ENCODE measurements around the gene CNKSR2. TPM values are rescaled to one million over a fixed set of nuclear protein-coding genes. Genes with fewer than 3 reads are reported as not detected.

Gene CNKSR2
- total and polyA plus RNA-seq, 4 donors, result 0.74 to 41.4 (median 2.1) TPM

DNA sequence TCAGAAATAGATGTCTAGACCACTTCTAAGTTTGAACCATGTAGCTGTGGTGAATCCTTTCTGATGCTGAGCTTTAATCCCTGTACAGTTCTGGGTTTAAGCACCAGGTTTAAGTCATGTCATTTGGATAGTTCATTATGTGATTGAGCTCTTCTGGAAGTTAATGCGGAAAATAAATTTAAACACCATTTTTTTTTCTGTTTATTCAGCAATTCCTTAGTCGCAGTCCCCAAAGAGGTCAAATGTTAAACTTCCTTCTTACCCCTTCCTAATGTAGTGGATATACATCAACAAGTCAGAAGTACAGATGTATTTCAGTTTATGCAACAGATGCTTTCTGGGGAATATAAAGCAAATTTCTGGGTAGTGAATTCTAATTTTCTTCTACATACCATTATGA lies 52.9 kb downstream of the CNKSR2 start:
- 60 to 79% methylated on average over 2 of the region's 2 CpGs for WGBS, 2 donors
- Histone ChIP-seq H3K9me3 (ENCODE audit: control insufficient read depth in 4 of 4, insufficient read depth in 3 of 4, low read length in 3 of 4) (no peaks in the 10 kb centered on the region), H3K9ac (ENCODE audit: insufficient read depth in 1 of 2, low read length in 2 of 2) (no peak overlapping the region), H3K36me3 (ENCODE audit: control insufficient read depth in 4 of 4, insufficient read depth in 4 of 4, low read length in 4 of 4) (no peaks in the 10 kb centered on the region), H3K4me3 (no peak overlapping the region), H3K27me3 (ENCODE audit: control insufficient read depth in 3 of 3, insufficient read depth in 3 of 3, low read length in 2 of 3) (peaks cover 0 to 11% (median 0%) of the 10 kb centered on the region in 3 donors), H3K27ac (ENCODE audit: low read depth in 1 of 2, low read length in 1 of 2) (no peak overlapping the region), H3K4me1 (ENCODE audit: control insufficient read depth in 5 of 5, insufficient read depth in 5 of 5, low read length in 5 of 5) (peaks cover 0 to 3% (median 0%) of the 10 kb centered on the region in 5 donors)
- DNase-seq (no peak), ATAC-seq (ENCODE audit: insufficient read depth, low FRiP score) (no peak)
- no peak for TF ChIP-seq CTCF (IDR thresholded peaks at IDR 0.05; ENCODE audit: control extremely low read depth, extremely low read depth)

GRCh38 chrX:21437036-21437435 lies 62.8 kb downstream of the CNKSR2 start:
- Histone ChIP-seq H3K4me1 (ENCODE audit: control insufficient read depth in 5 of 5, insufficient read depth in 5 of 5, low read length in 5 of 5) (no peaks in the 10 kb centered on the region), H3K4me3 (no peak overlapping the region), H3K9ac (ENCODE audit: insufficient read depth in 1 of 2, low read length in 2 of 2) (no peak overlapping the region), H3K9me3 (ENCODE audit: control insufficient read depth in 4 of 4, insufficient read depth in 3 of 4, low read length in 3 of 4) (no peaks in the 10 kb centered on the region), H3K27ac (ENCODE audit: low read depth in 1 of 2, low read length in 1 of 2) (no peak overlapping the region), H3K27me3 (ENCODE audit: control insufficient read depth in 3 of 3, insufficient read depth in 3 of 3, low read length in 2 of 3) (peaks cover 0 to 9% (median 8%) of the 10 kb centered on the region in 3 donors), H3K36me3 (ENCODE audit: control insufficient read depth in 4 of 4, insufficient read depth in 4 of 4, low read length in 4 of 4) (no peaks in the 10 kb centered on the region)
- 60 to 91% methylated on average over 1 of the region's 1 CpG for WGBS, 2 donors
- TF ChIP-seq CTCF (IDR thresholded peaks at IDR 0.05; ENCODE audit: control extremely low read depth, extremely low read depth), result no peak
- ATAC-seq (ENCODE audit: insufficient read depth, low FRiP score), result no peak
- peak in 2 of 3 donors; percentile 58 to 69 for DNase-seq

DNA sequence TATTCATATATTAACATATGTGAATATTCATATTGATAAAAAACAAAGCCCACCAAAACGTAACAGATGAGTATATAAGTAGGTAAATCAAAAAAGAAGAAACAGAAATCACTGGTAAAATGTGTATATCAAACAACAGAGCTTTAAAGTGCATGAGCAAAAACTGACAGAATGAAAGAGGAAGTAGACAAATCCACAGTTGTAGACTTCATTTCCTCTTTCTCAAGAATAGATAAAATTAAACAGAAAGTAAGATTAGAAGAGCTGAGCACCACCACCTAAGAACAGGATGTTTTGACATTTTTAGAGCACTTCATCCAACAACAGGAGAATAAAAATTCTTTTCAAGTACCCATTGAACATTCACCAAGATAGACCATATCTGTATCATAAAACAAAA lies 64.6 kb downstream of the CNKSR2 start:
- Histone ChIP-seq H3K36me3 (ENCODE audit: control insufficient read depth in 4 of 4, insufficient read depth in 4 of 4, low read length in 4 of 4) (no peaks in the 10 kb centered on the region), H3K27ac (ENCODE audit: low read depth in 1 of 2, low read length in 1 of 2) (no peak overlapping the region), H3K9ac (ENCODE audit: insufficient read depth in 1 of 2, low read length in 2 of 2) (no peak overlapping the region), H3K27me3 (ENCODE audit: control insufficient read depth in 3 of 3, insufficient read depth in 3 of 3, low read length in 2 of 3) (peaks cover 0 to 13% (median 6%) of the 10 kb centered on the region in 3 donors), H3K4me1 (ENCODE audit: control insufficient read depth in 5 of 5, insufficient read depth in 5 of 5, low read length in 5 of 5) (no peaks in the 10 kb centered on the region), H3K9me3 (ENCODE audit: control insufficient read depth in 4 of 4, insufficient read depth in 3 of 4, low read length in 3 of 4) (no peaks in the 10 kb centered on the region), H3K4me3 (no peak overlapping the region)
- ATAC-seq (ENCODE audit: insufficient read depth, low FRiP score) (no peak), DNase-seq (peak in 2 of 3 donors; percentile 3 to 11)
- TF ChIP-seq CTCF (IDR thresholded peaks at IDR 0.05; ENCODE audit: control extremely low read depth, extremely low read depth), result no peak
- 8 to 22% methylated on average over 1 of the region's 1 CpG for WGBS, 2 donors

- no peak for TF ChIP-seq CTCF (IDR thresholded peaks at IDR 0.05; ENCODE audit: control extremely low read depth, extremely low read depth)
- H3K36me3 ChIP-seq (ENCODE audit: control insufficient read depth in 4 of 4, insufficient read depth in 4 of 4, low read length in 4 of 4), result no peaks in the 10 kb centered on the region
- no peak overlapping the region for H3K4me3 ChIP-seq
- DNase-seq (no peak), ATAC-seq (ENCODE audit: insufficient read depth, low FRiP score) (no peak)
- WGBS, 2 donors, result 62 to 82% methylated on average over 1 of the region's 1 CpG
- no peaks in the 10 kb centered on the region for H3K9me3 ChIP-seq (ENCODE audit: control insufficient read depth in 4 of 4, insufficient read depth in 3 of 4, low read length in 3 of 4)
- peaks cover 0 to 10% (median 5%) of the 10 kb centered on the region in 3 donors for H3K27me3 ChIP-seq (ENCODE audit: control insufficient read depth in 3 of 3, insufficient read depth in 3 of 3, low read length in 2 of 3)
- H3K27ac ChIP-seq (ENCODE audit: low read depth in 1 of 2, low read length in 1 of 2), result no peak overlapping the region
- no peak overlapping the region for H3K9ac ChIP-seq (ENCODE audit: insufficient read depth in 1 of 2, low read length in 2 of 2)
- H3K4me1 ChIP-seq (ENCODE audit: control insufficient read depth in 5 of 5, insufficient read depth in 5 of 5, low read length in 5 of 5), result no peaks in the 10 kb centered on the region
Observed at GRCh38 chrX:21440911-21441310, 66.7 kb downstream of the CNKSR2 start.
